Neural progenitor cell (in vitro differentiated cells): ENCODE data around the gene RHOF. TPM values are rescaled to one million over a fixed set of nuclear protein-coding genes. Genes with fewer than 3 reads are reported as not detected.

Source experiments
- DNase-seq: peaks from one replicate; pipeline ENCODE4 v3.0.0-alpha.2; 2016; ENCODE audit warnings: low spot score
- H2AFZ ChIP-seq: fragments of 200-600 bp; sonication (generic); replicated peaks from 2 replicates; pipeline ENCODE4 v1.6.1; 2016; ENCODE audit warnings: antibody characterized with exemption
- H3F3A ChIP-seq: fragments of 200-600 bp; sonication (generic); 2 replicates; pipeline ENCODE4 v1.6.1; 2016; ENCODE audit warnings: antibody characterized with exemption, low read depth
- H3K27ac ChIP-seq: fragments of 200-600 bp; sonication (generic); 2 replicates; pipeline ENCODE4 v1.5.1; 2016; ENCODE audit warnings: mild to moderate bottlenecking
- H3K27me3 ChIP-seq: fragments of 200-600 bp; sonication (generic); 2 replicates; pipeline ENCODE4 v1.6.1; 2016; ENCODE audit warnings: mild to moderate bottlenecking, moderate library complexity
- H3K36me3 ChIP-seq: fragments of 200-600 bp; sonication (generic); 2 replicates; pipeline ENCODE4 v1.5.1; 2016
- H3K4me1 ChIP-seq: fragments of 200-600 bp; sonication (generic); 2 replicates; pipeline ENCODE4 v1.6.1; 2016; ENCODE audit warnings: mixed run types
- H3K4me2 ChIP-seq: fragments of 200-600 bp; sonication (generic); 2 replicates; pipeline ENCODE4 v1.6.1; 2016
- H3K4me3 ChIP-seq: fragments of 200-600 bp; sonication (generic); 2 replicates; pipeline ENCODE4 v1.5.1; 2016
- H3K79me2 ChIP-seq: fragments of 200-600 bp; sonication (generic); 2 replicates; pipeline ENCODE4 v1.6.1; 2016; ENCODE audit warnings: low read depth
- H3K9ac ChIP-seq: fragments of 200-600 bp; sonication (generic); 2 replicates; pipeline ENCODE4 v1.6.1; 2016
- H3K9me3 ChIP-seq: fragments of 200-600 bp; sonication (generic); 2 replicates; pipeline ENCODE4 v1.5.1; 2016; ENCODE audit warnings: low read depth
- H4K20me1 ChIP-seq: fragments of 200-600 bp; sonication (generic); 2 replicates; pipeline ENCODE4 v1.6.1; 2016; ENCODE audit warnings: low read depth
- H3K27ac Mint-ChIP-seq: 3 replicates; pipeline ENCODE4 v1.8.0; 2021; ENCODE audit warnings: mixed read lengths
- H3K27me3 Mint-ChIP-seq: 2 replicates; pipeline ENCODE4 v1.8.0; 2022; ENCODE audit warnings: low read depth, mild to moderate bottlenecking, inconsistent platforms, moderate library complexity, mixed read lengths; ENCODE audit not compliant: insufficient read depth
- H3K36me3 Mint-ChIP-seq: 3 replicates; pipeline ENCODE4 v1.8.0; 2021; ENCODE audit warnings: mixed read lengths
- H3K4me1 Mint-ChIP-seq: 3 replicates; pipeline ENCODE4 v1.8.0; 2021; ENCODE audit warnings: mixed read lengths
- H3K4me3 Mint-ChIP-seq: 3 replicates; pipeline ENCODE4 v1.8.0; 2021; ENCODE audit warnings: mild to moderate bottlenecking, moderate library complexity, mixed read lengths
- H3K9me3 Mint-ChIP-seq: 3 replicates; pipeline ENCODE4 v1.8.0; 2020; ENCODE audit warnings: mixed read lengths
- CTCF ChIP-seq: fragments of 200-600 bp; sonication (generic); IDR thresholded peaks from 2 replicates; pipeline ENCODE4 v1.5.1; 2017; ENCODE audit warnings: antibody characterized with exemption, mild to moderate bottlenecking
- EZH2 ChIP-seq: fragments of 200-600 bp; sonication (generic); IDR thresholded peaks from 2 replicates; pipeline ENCODE4 v1.6.1; 2017; ENCODE audit warnings: antibody characterized with exemption, mild to moderate bottlenecking, moderate library complexity
- EZH2phosphoT487 ChIP-seq: fragments of 200-600 bp; sonication (generic); IDR thresholded peaks from 2 replicates; pipeline ENCODE4 v1.6.1; 2017; ENCODE audit warnings: antibody characterized with exemption
- total RNA-seq: library from RNA; depleted of rRNA; stranded (reverse); fragments of >200 nt; gene quantifications from 2 replicates; pipeline ENCODE4 v1.2.3, GENCODE V29; 2015; ENCODE audit warnings: low replicate concordance

Gene RHOF
- total RNA-seq, 1 donor from 2014 or later: 20.1 TPM

- Histone ChIP-seq H3K4me1 (no peaks in the 10 kb centered on the region), H3K4me3 (no peak overlapping the region), H3K9ac (no peak overlapping the region), H2AFZ (no peak overlapping the region), H3K9me3 (no peaks in the 10 kb centered on the region), H3K36me3 (no peaks in the 10 kb centered on the region), H3K27me3 (no peaks in the 10 kb centered on the region), H3K27ac (no peak overlapping the region), H3K79me2 (no peaks in the 10 kb centered on the region), H3K4me2 (no peak overlapping the region), H4K20me1 (no peaks in the 10 kb centered on the region), H3F3A (no peaks in the 10 kb centered on the region)
- DNase-seq: no peak
- Mint-ChIP-seq H3K36me3 (peaks cover 27% of the 10 kb centered on the region), H3K4me1 (no peaks in the 10 kb centered on the region), H3K4me3 (no peak overlapping the region), H3K27me3 (peaks cover 5% of the 10 kb centered on the region), H3K9me3 (no peaks in the 10 kb centered on the region), H3K27ac (peak overlapping the region; percentile 57)
- no peak for TF ChIP-seq EZH2phosphoT487
- no peak for TF ChIP-seq EZH2
- no peak for TF ChIP-seq CTCF
Measured at GRCh38 chr12:121830134-121830533, 36.6 kb upstream of the RHOF start.

- H4K20me1 ChIP-seq: no peaks in the 10 kb centered on the region
- H3K9me3 ChIP-seq: no peaks in the 10 kb centered on the region
- no peaks in the 10 kb centered on the region for H3K4me1 ChIP-seq
- no peaks in the 10 kb centered on the region for H3K27me3 ChIP-seq
- no peak overlapping the region for H3K4me2 ChIP-seq
- no peak overlapping the region for H3K4me3 ChIP-seq
- TF ChIP-seq EZH2 (no peak), CTCF (no peak), EZH2phosphoT487 (no peak)
- no peak overlapping the region for H3K9ac ChIP-seq
- no peak overlapping the region for H2AFZ ChIP-seq
- Mint-ChIP-seq H3K27me3 (peaks cover 5% of the 10 kb centered on the region), H3K27ac (peak overlapping the region; percentile 57), H3K36me3 (peaks cover 27% of the 10 kb centered on the region), H3K4me3 (no peak overlapping the region), H3K4me1 (no peaks in the 10 kb centered on the region), H3K9me3 (no peaks in the 10 kb centered on the region)
- H3K27ac ChIP-seq: no peak overlapping the region
- H3K79me2 ChIP-seq: no peaks in the 10 kb centered on the region
- H3F3A ChIP-seq: no peaks in the 10 kb centered on the region
- H3K36me3 ChIP-seq: no peaks in the 10 kb centered on the region
- no peak for DNase-seq
Measured at GRCh38 chr12:121829250-121829918, 35.9 kb upstream of the RHOF start.

- TF ChIP-seq EZH2phosphoT487 (no peak), EZH2 (no peak), CTCF (no peak)
- Histone ChIP-seq H3K27me3 (no peaks in the 10 kb centered on the region), H3K79me2 (no peaks in the 10 kb centered on the region), H4K20me1 (no peaks in the 10 kb centered on the region), H3F3A (no peaks in the 10 kb centered on the region), H2AFZ (no peak overlapping the region), H3K4me3 (no peak overlapping the region), H3K9me3 (no peaks in the 10 kb centered on the region), H3K4me1 (no peaks in the 10 kb centered on the region), H3K4me2 (no peak overlapping the region), H3K27ac (no peak overlapping the region), H3K9ac (no peak overlapping the region), H3K36me3 (no peaks in the 10 kb centered on the region)
- Mint-ChIP-seq H3K27me3 (peaks cover 5% of the 10 kb centered on the region), H3K4me1 (no peaks in the 10 kb centered on the region), H3K36me3 (peaks cover 27% of the 10 kb centered on the region), H3K27ac (no peak overlapping the region), H3K4me3 (no peak overlapping the region), H3K9me3 (no peaks in the 10 kb centered on the region)
- DNase-seq: no peak
Measured at GRCh38 chr12:121828826-121829225, 35.3 kb upstream of the RHOF start.
